ENCODE measurements around the gene SOX15.

DNA sequence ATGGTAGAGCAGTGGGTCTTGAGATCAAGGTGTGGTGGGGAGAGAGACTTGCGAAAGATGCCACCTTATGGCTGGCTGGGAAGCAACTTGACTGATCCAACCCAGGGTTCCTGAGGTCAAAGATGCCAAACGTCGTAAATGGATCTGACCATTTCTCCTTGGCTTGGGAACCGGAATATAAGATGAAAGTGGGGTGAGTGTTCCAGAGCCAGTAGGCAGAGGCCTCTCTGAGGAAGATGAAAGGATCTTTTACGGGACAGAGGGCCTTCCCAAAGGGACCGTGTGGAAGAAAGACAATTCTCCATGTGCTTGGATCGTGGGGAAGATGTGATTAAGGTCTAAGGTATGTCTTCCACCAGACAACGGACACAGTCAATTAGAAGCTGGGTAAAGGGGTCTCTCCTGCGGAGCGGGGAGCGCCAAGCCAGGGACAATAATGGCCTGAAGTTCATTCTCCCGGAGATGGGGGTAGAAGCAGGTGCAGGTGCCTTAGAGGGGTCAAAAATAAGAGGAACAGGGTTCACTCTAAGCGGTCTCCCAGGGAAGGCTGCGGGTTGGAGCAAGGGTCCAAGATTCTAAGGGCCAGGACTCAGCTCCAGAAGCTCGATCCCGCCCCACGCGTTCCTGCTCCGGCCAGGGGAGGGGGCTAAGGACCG is 24.0 kb upstream of the SOX15 start:
- TF ChIP-seq, protein P1, sequence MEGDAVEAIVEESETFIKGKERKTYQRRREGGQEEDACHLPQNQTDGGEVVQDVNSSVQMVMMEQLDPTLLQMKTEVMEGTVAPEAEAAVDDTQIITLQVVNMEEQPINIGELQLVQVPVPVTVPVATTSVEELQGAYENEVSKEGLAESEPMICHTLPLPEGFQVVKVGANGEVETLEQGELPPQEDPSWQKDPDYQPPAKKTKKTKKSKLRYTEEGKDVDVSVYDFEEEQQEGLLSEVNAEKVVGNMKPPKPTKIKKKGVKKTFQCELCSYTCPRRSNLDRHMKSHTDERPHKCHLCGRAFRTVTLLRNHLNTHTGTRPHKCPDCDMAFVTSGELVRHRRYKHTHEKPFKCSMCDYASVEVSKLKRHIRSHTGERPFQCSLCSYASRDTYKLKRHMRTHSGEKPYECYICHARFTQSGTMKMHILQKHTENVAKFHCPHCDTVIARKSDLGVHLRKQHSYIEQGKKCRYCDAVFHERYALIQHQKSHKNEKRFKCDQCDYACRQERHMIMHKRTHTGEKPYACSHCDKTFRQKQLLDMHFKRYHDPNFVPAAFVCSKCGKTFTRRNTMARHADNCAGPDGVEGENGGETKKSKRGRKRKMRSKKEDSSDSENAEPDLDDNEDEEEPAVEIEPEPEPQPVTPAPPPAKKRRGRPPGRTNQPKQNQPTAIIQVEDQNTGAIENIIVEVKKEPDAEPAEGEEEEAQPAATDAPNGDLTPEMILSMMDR (conservative IDR thresholded peaks at IDR 0.05; ENCODE audit: low read depth, low read length), result no peak
- TF ChIP-seq POLR2A (IDR thresholded peaks at IDR 0.05; ENCODE audit: low read depth, low read length), result no peak
- no peak for TF ChIP-seq RFX5 (IDR thresholded peaks at IDR 0.05; ENCODE audit: low read depth, low read length)
- TF ChIP-seq RAD21 (IDR thresholded peaks at IDR 0.05; ENCODE audit: low read length), result no peak
- no peak for TF ChIP-seq FOS (IDR thresholded peaks at IDR 0.05; ENCODE audit: low read depth, low read length)
